ENCODE data around the gene OR13F1. TPM values are rescaled to one million over a fixed set of nuclear protein-coding genes. Genes with fewer than 3 reads are reported as not detected.

OR13F1 gene
- total and polyA plus RNA-seq, 10 of the 15 experiments (the other 5 are each of a cell fraction or from before 2014, with no cell fraction given): not detected

DNA sequence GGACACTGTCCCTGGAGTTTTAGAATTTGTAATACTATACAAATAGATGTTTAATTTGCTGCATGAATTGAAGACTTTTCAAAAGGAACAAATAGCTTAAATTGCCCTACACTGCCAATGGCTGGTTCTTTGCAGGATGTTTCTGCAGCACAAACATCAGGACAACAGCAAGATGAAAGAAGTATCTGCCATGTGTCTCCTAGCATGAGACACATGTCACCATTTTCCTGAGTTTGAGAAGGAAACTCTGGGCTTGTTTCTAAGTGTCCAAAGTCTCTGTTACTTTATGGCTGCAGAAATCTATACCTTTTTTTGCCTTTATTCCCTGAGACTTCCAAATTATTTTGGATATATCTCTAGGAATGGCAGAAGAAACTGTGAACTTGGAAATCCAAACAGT, 623 bp upstream of the OR13F1 start:
- no peak for FAIRE-seq
- Histone ChIP-seq H3K9ac (ENCODE audit: control insufficient read depth, insufficient read depth, low read length) (no peak overlapping the region), H3K27me3 (replicated peaks in 1 of 2; ENCODE audit: control insufficient read depth in 2 of 2, insufficient read depth in 2 of 2, low read length in 1 of 2) (no peaks in the 10 kb centered on the region), H3K4me3 (no peak overlapping the region), H4K20me1 (ENCODE audit: control insufficient read depth, insufficient read depth) (no peaks in the 10 kb centered on the region), H2AFZ (ENCODE audit: control insufficient read depth, low read depth, low read length) (no peak overlapping the region), H3K27ac (ENCODE audit: control insufficient read depth, insufficient read depth) (no peak overlapping the region), H3K4me2 (ENCODE audit: control insufficient read depth, insufficient read depth) (no peak overlapping the region), H3K36me3 (ENCODE audit: control insufficient read depth in 2 of 2, insufficient read depth in 2 of 2, low read length in 1 of 2) (no peaks in the 10 kb centered on the region), H3K9me3 (replicated peaks; ENCODE audit: control insufficient read depth, insufficient read depth, low read length) (no peaks in the 10 kb centered on the region), H3K79me2 (ENCODE audit: control insufficient read depth, insufficient read depth, low read length) (no peaks in the 10 kb centered on the region), H3K4me1 (ENCODE audit: control insufficient read depth, insufficient read depth, low read length) (no peaks in the 10 kb centered on the region)
- no TSS peak for BruUV-seq (replicated peaks)
- ChIA-PET CTCF (no interaction called here), POLR2A (no interaction called here), SMC1A (ENCODE audit: uncharacterized antibody, unreplicated experiment) (no interaction called here), RAD21 (ENCODE audit: unreplicated experiment) (no interaction called here)
- intact Hi-C loops (cut with micrococcal nuclease; ENCODE audit: unreplicated experiment): no loop called here
- TF ChIP-seq, protein P1, sequence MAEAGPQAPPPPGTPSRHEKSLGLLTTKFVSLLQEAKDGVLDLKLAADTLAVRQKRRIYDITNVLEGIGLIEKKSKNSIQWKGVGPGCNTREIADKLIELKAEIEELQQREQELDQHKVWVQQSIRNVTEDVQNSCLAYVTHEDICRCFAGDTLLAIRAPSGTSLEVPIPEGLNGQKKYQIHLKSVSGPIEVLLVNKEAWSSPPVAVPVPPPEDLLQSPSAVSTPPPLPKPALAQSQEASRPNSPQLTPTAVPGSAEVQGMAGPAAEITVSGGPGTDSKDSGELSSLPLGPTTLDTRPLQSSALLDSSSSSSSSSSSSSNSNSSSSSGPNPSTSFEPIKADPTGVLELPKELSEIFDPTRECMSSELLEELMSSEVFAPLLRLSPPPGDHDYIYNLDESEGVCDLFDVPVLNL (IDR thresholded peaks at IDR 0.05; ENCODE audit: low read depth, low read length): no peak
- TF ChIP-seq, protein P2, sequence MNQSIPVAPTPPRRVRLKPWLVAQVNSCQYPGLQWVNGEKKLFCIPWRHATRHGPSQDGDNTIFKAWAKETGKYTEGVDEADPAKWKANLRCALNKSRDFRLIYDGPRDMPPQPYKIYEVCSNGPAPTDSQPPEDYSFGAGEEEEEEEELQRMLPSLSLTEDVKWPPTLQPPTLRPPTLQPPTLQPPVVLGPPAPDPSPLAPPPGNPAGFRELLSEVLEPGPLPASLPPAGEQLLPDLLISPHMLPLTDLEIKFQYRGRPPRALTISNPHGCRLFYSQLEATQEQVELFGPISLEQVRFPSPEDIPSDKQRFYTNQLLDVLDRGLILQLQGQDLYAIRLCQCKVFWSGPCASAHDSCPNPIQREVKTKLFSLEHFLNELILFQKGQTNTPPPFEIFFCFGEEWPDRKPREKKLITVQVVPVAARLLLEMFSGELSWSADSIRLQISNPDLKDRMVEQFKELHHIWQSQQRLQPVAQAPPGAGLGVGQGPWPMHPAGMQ (IDR thresholded peaks at IDR 0.05; ENCODE audit: borderline replicate concordance): no peak
- TF ChIP-seq HDGF (IDR thresholded peaks at IDR 0.05): no peak
- no peak for TF ChIP-seq IKZF2 (IDR thresholded peaks at IDR 0.05)
- no peak for TF ChIP-seq GABPA (IDR thresholded peaks at IDR 0.05; ENCODE audit: low read depth)
- TF ChIP-seq TARDBP (IDR thresholded peaks at IDR 0.05; ENCODE audit: borderline replicate concordance): no peak
- no peak for ATAC-seq
- in situ Hi-C loops (cut with MboI): no loop called here
- DNase-seq (ENCODE audit: low read depth, low spot score): no peak

DNA sequence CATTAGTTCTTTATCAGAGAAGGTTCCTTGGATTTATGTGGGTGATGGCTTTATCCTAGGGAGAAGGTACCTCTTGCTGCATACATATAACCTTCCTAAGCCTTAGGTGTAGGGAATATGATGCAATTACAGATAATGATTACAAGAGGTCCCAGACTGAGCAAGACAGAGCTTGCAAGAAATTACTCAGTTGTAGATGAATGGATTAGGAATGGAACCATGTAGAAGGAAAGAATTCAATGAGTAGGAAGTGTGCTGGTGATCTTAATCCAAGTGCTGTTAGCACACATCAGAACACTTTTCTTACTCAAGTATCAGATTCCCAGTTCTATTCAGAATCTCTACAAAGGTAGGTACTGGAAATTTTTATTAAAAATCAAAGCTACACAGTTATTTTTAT, 2.5 kb downstream of the OR13F1 start:
- in situ Hi-C loops (cut with MboI): no loop called here
- Histone ChIP-seq H3K27ac (ENCODE audit: control insufficient read depth, insufficient read depth) (no peak overlapping the region), H3K4me1 (ENCODE audit: control insufficient read depth, insufficient read depth, low read length) (no peaks in the 10 kb centered on the region), H3K9ac (ENCODE audit: control insufficient read depth, insufficient read depth, low read length) (no peak overlapping the region), H3K79me2 (ENCODE audit: control insufficient read depth, insufficient read depth, low read length) (no peaks in the 10 kb centered on the region), H3K9me3 (replicated peaks; ENCODE audit: control insufficient read depth, insufficient read depth, low read length) (no peaks in the 10 kb centered on the region), H4K20me1 (ENCODE audit: control insufficient read depth, insufficient read depth) (no peaks in the 10 kb centered on the region), H3K4me2 (ENCODE audit: control insufficient read depth, insufficient read depth) (no peak overlapping the region), H3K36me3 (ENCODE audit: control insufficient read depth in 2 of 2, insufficient read depth in 2 of 2, low read length in 1 of 2) (no peaks in the 10 kb centered on the region), H2AFZ (ENCODE audit: control insufficient read depth, low read depth, low read length) (no peak overlapping the region), H3K4me3 (no peak overlapping the region), H3K27me3 (replicated peaks in 1 of 2; ENCODE audit: control insufficient read depth in 2 of 2, insufficient read depth in 2 of 2, low read length in 1 of 2) (no peaks in the 10 kb centered on the region)
- no peak for ATAC-seq
- SMC1A ChIA-PET (ENCODE audit: uncharacterized antibody, unreplicated experiment): no interaction called here
- DNase-seq (ENCODE audit: low read depth, low spot score): no peak
- POLR2A ChIA-PET: interaction anchor here (0.6 kb wide), 2 partner anchors 138 to 168 kb away, joined by 3 to 8 read pairs; no protein-coding TSS in a partner anchor
- no TSS peak for BruUV-seq (replicated peaks)
- no peak for TF ChIP-seq CHD1 (IDR thresholded peaks at IDR 0.05; ENCODE audit: low read depth, low read length)
- TF ChIP-seq IKZF1 (conservative IDR thresholded peaks at IDR 0.05): no peak
- TF ChIP-seq KDM1A (IDR thresholded peaks at IDR 0.05; ENCODE audit: borderline replicate concordance): no peak
- no peak for TF ChIP-seq TCF7 (IDR thresholded peaks at IDR 0.05; ENCODE audit: borderline replicate concordance)
- no peak for TF ChIP-seq ZZZ3 (IDR thresholded peaks at IDR 0.05; ENCODE audit: control insufficient read depth, insufficient read length, low read depth)
- TF ChIP-seq NBN (IDR thresholded peaks at IDR 0.05): no peak
- TF ChIP-seq CHD4 (IDR thresholded peaks at IDR 0.05): no peak
- no peak for TF ChIP-seq BCL11A (IDR thresholded peaks at IDR 0.05; ENCODE audit: low read depth, low read length)
- no peak for TF ChIP-seq RB1 (IDR thresholded peaks at IDR 0.05; ENCODE audit: borderline replicate concordance)
- TF ChIP-seq FOS (IDR thresholded peaks at IDR 0.05; ENCODE audit: borderline replicate concordance, extremely low read depth, insufficient read length): no peak
- no peak for TF ChIP-seq POLR2A (IDR thresholded peaks at IDR 0.05; ENCODE audit: low read depth, low read length)
- no peak for TF ChIP-seq TBL1XR1 (IDR thresholded peaks at IDR 0.05; ENCODE audit: low read depth, low read length)
- no peak for TF ChIP-seq HCFC1 (IDR thresholded peaks at IDR 0.05; ENCODE audit: low read length)
- no peak for TF ChIP-seq NR2C2 (IDR thresholded peaks at IDR 0.05; ENCODE audit: borderline replicate concordance, control insufficient read depth, insufficient read length, low read depth)
- TF ChIP-seq STAT1 (conservative IDR thresholded peaks at IDR 0.05): no peak
- TF ChIP-seq ZNF622 (IDR thresholded peaks at IDR 0.05): no peak
- no peak for TF ChIP-seq NFYA (IDR thresholded peaks at IDR 0.05; ENCODE audit: borderline replicate concordance, low read depth, low read length)
- RAD21 ChIA-PET (ENCODE audit: unreplicated experiment): no interaction called here
- CTCF ChIA-PET: interaction anchor here (1.4 kb wide), 1 partner anchor 12 kb away, joined by 5 read pairs; no protein-coding TSS in a partner anchor
- intact Hi-C loops (cut with micrococcal nuclease; ENCODE audit: unreplicated experiment): loop anchor here (5.0 kb wide), 1 partner anchor 61 kb away; the partner anchor contains the start of gene OR13C8
- no peak for FAIRE-seq

Data from GM12878 (cell line).